ENCODE measurements around the gene TEKTIP1.

DNA sequence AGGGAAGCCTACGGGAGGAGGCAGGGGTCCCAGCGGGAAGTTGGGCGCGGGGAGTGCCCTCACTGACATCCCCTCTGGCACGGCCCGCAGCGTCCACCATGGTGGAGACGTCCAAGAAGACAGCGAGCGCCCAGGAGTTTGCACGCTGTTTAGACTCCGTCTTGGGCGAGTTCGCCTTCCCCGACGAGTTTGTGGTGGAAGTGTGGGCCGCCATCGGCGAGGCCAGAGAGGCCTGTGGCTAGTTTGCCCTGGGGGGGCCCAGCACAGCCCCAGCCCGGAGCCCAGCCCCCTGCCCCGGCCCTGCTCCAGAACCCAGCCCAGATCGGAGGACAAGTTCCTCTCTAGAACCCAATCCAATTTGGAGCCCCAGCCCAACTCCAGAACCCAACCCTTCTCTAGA, 51.0 kb downstream of the TEKTIP1 start:
- TF ChIP-seq, protein P1, sequence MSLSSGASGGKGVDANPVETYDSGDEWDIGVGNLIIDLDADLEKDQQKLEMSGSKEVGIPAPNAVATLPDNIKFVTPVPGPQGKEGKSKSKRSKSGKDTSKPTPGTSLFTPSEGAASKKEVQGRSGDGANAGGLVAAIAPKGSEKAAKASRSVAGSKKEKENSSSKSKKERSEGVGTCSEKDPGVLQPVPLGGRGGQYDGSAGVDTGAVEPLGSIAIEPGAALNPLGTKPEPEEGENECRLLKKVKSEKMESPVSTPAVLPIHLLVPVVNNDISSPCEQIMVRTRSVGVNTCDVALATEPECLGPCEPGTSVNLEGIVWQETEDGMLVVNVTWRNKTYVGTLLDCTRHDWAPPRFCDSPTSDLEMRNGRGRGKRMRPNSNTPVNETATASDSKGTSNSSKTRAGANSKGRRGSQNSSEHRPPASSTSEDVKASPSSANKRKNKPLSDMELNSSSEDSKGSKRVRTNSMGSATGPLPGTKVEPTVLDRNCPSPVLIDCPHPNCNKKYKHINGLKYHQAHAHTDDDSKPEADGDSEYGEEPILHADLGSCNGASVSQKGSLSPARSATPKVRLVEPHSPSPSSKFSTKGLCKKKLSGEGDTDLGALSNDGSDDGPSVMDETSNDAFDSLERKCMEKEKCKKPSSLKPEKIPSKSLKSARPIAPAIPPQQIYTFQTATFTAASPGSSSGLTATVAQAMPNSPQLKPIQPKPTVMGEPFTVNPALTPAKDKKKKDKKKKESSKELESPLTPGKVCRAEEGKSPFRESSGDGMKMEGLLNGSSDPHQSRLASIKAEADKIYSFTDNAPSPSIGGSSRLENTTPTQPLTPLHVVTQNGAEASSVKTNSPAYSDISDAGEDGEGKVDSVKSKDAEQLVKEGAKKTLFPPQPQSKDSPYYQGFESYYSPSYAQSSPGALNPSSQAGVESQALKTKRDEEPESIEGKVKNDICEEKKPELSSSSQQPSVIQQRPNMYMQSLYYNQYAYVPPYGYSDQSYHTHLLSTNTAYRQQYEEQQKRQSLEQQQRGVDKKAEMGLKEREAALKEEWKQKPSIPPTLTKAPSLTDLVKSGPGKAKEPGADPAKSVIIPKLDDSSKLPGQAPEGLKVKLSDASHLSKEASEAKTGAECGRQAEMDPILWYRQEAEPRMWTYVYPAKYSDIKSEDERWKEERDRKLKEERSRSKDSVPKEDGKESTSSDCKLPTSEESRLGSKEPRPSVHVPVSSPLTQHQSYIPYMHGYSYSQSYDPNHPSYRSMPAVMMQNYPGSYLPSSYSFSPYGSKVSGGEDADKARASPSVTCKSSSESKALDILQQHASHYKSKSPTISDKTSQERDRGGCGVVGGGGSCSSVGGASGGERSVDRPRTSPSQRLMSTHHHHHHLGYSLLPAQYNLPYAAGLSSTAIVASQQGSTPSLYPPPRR (CRISPR knock-in tag; IDR thresholded peaks at IDR 0.05; ENCODE audit: borderline replicate concordance), result no peak
- TF ChIP-seq, protein P2, sequence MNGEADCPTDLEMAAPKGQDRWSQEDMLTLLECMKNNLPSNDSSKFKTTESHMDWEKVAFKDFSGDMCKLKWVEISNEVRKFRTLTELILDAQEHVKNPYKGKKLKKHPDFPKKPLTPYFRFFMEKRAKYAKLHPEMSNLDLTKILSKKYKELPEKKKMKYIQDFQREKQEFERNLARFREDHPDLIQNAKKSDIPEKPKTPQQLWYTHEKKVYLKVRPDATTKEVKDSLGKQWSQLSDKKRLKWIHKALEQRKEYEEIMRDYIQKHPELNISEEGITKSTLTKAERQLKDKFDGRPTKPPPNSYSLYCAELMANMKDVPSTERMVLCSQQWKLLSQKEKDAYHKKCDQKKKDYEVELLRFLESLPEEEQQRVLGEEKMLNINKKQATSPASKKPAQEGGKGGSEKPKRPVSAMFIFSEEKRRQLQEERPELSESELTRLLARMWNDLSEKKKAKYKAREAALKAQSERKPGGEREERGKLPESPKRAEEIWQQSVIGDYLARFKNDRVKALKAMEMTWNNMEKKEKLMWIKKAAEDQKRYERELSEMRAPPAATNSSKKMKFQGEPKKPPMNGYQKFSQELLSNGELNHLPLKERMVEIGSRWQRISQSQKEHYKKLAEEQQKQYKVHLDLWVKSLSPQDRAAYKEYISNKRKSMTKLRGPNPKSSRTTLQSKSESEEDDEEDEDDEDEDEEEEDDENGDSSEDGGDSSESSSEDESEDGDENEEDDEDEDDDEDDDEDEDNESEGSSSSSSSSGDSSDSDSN (IDR thresholded peaks at IDR 0.05; ENCODE audit: borderline replicate concordance in 1 of 2, low read depth in 2 of 2, low read length in 2 of 2), result no peak
- TF ChIP-seq EZH2 (IDR thresholded peaks at IDR 0.05; ENCODE audit: borderline replicate concordance, low read depth, low read length) (no peak), POLR2G (IDR thresholded peaks at IDR 0.05; ENCODE audit: low read depth, low read length) (0 out of 2 replicates have a peak, but pooled peaks have one; percentile 16), NFIX (CRISPR knock-in tag; IDR thresholded peaks at IDR 0.05; ENCODE audit: low read depth) (no peak), TAF1 (IDR thresholded peaks at IDR 0.05; ENCODE audit: control insufficient read depth, extremely low read depth, insufficient read depth, low read length, severe bottlenecking) (no peak), CTCF (IDR thresholded peaks at IDR 0.05 in 2 of 3, conservative IDR thresholded peaks at IDR 0.05 in 1 of 3; ENCODE audit: insufficient read depth in 2 of 3, low read depth in 1 of 3, low read length in 3 of 3) (no peak), CC2D1A (IDR thresholded peaks at IDR 0.05) (no peak), SMC3 (conservative IDR thresholded peaks at IDR 0.05; ENCODE audit: insufficient read depth, low read depth, low read length) (no peak), CREB1 (IDR thresholded peaks at IDR 0.05) (no peak), CREB1 (CRISPR knock-in tag; IDR thresholded peaks at IDR 0.05) (no peak), ELK1 (CRISPR knock-in tag; IDR thresholded peaks at IDR 0.05) (no peak), CBX2 (IDR thresholded peaks at IDR 0.05; ENCODE audit: insufficient read depth, low read length, poor library complexity, severe bottlenecking) (no peak)
- TF ChIP-seq, protein P3, sequence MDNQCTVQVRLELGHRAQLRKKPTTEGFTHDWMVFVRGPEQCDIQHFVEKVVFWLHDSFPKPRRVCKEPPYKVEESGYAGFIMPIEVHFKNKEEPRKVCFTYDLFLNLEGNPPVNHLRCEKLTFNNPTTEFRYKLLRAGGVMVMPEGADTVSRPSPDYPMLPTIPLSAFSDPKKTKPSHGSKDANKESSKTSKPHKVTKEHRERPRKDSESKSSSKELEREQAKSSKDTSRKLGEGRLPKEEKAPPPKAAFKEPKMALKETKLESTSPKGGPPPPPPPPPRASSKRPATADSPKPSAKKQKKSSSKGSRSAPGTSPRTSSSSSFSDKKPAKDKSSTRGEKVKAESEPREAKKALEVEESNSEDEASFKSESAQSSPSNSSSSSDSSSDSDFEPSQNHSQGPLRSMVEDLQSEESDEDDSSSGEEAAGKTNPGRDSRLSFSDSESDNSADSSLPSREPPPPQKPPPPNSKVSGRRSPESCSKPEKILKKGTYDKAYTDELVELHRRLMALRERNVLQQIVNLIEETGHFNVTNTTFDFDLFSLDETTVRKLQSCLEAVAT (IDR thresholded peaks at IDR 0.05), result no peak
- TF ChIP-seq, protein P4, sequence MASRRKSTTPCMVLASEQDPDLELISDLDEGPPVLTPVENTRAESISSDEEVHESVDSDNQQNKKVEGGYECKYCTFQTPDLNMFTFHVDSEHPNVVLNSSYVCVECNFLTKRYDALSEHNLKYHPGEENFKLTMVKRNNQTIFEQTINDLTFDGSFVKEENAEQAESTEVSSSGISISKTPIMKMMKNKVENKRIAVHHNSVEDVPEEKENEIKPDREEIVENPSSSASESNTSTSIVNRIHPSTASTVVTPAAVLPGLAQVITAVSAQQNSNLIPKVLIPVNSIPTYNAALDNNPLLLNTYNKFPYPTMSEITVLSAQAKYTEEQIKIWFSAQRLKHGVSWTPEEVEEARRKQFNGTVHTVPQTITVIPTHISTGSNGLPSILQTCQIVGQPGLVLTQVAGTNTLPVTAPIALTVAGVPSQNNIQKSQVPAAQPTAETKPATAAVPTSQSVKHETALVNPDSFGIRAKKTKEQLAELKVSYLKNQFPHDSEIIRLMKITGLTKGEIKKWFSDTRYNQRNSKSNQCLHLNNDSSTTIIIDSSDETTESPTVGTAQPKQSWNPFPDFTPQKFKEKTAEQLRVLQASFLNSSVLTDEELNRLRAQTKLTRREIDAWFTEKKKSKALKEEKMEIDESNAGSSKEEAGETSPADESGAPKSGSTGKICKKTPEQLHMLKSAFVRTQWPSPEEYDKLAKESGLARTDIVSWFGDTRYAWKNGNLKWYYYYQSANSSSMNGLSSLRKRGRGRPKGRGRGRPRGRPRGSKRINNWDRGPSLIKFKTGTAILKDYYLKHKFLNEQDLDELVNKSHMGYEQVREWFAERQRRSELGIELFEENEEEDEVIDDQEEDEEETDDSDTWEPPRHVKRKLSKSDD (conservative IDR thresholded peaks at IDR 0.05; ENCODE audit: low read length), result no peak

All from K562 (cell line).